GM12878 (cell line): ENCODE results near the gene AGPAT2. TPM values are rescaled to one million over a fixed set of nuclear protein-coding genes. Genes with fewer than 3 reads are reported as not detected.

Source experiments
- ATAC-seq: fragments of 200-7000 bp; cut with Tn5 transposase; 3 replicates; pipeline ENCODE4 v1.9.1; 2020; ENCODE audit warnings: mild to moderate bottlenecking, moderate library complexity
- BruUV-seq: library from RNA; stranded (reverse); fragments of 400-500 nt; replicated peaks from 2 replicates; lab custom pipeline; 2021; lab: Mats Ljungman, UMichigan
- CTCF ChIA-PET: fragments of 300-600 bp; sonication (Branson Sonifier 250); formaldehyde crosslinking; extraction: SDS; loops from one replicate; lab custom pipeline; 2021; ENCODE audit warnings: inconsistent platforms; lab: Yijun Ruan, JAX
- POLR2A ChIA-PET: fragments of 350-600 bp; formaldehyde crosslinking; extraction: SDS; loops from one replicate; lab custom pipeline; 2021; ENCODE audit warnings: inconsistent platforms; lab: Charles Lee
- RAD21 ChIA-PET: fragments of 300-600 bp; sonication (Branson Sonifier 250); formaldehyde crosslinking; loops from one replicate; lab custom pipeline; 2023; ENCODE audit warnings: antibody characterized with exemption; ENCODE audit not compliant: unreplicated experiment; lab: Charles Lee
- SMC1A ChIA-PET: fragments of 300-600 bp; sonication (Branson Sonifier 250); formaldehyde crosslinking; loops from one replicate; lab custom pipeline; 2023; ENCODE audit not compliant: unreplicated experiment, uncharacterized antibody; lab: Charles Lee
- DNase-seq: peaks from one replicate; pipeline ENCODE4 v3.0.0-alpha.2; 2011; ENCODE audit warnings: low read depth, low spot score
- FAIRE-seq: peaks from 3 replicates; lab custom pipeline; 2011; peaks lifted over from hg19 to GRCh38; lab: Jason Lieb, UNC
- H2AFZ ChIP-seq: 2 replicates; pipeline ENCODE4 v1.6.0; 2011; ENCODE audit warnings: low read depth, low read length, control low read depth; ENCODE audit not compliant: control insufficient read depth
- H3K27ac ChIP-seq: 2 replicates; pipeline ENCODE4 v1.5.1; 2011; ENCODE audit warnings: control low read depth; ENCODE audit not compliant: control insufficient read depth, insufficient read depth
- H3K27me3 ChIP-seq, 2 experiments: replicated peaks in 1 of 2; 2 replicates each; pipeline versions ENCODE4 v1.6.0 to v1.6.1; 2011; ENCODE audit warnings: low read length in 1 of 2; ENCODE audit not compliant: control insufficient read depth in 2 of 2, insufficient read depth in 2 of 2
- H3K36me3 ChIP-seq, 2 experiments: 2 replicates each; pipeline ENCODE4 v1.5.1; 2011; ENCODE audit warnings: low read length in 1 of 2; ENCODE audit not compliant: control insufficient read depth in 2 of 2, insufficient read depth in 2 of 2
- H3K4me1 ChIP-seq: 2 replicates; pipeline ENCODE4 v1.6.1; 2011; ENCODE audit warnings: mild to moderate bottlenecking, low read length, moderate library complexity, mixed read lengths; ENCODE audit not compliant: control insufficient read depth, insufficient read depth
- H3K4me2 ChIP-seq: 2 replicates; pipeline ENCODE4 v1.6.0; 2011; ENCODE audit warnings: control low read depth; ENCODE audit not compliant: control insufficient read depth, insufficient read depth
- H3K4me3 ChIP-seq: fragments of 200-600 bp; sonication (generic); 2 replicates; pipeline ENCODE4 v1.5.1; 2016
- H3K79me2 ChIP-seq: 2 replicates; pipeline ENCODE4 v1.6.0; 2011; ENCODE audit warnings: low read length; ENCODE audit not compliant: control insufficient read depth, insufficient read depth
- H3K9ac ChIP-seq: 2 replicates; pipeline ENCODE4 v1.8.0; 2011; ENCODE audit warnings: low read length, control low read depth, mixed read lengths; ENCODE audit not compliant: control insufficient read depth, insufficient read depth
- H3K9me3 ChIP-seq: replicated peaks from 3 replicates; pipeline ENCODE4 v1.5.1; 2011; ENCODE audit warnings: mild to moderate bottlenecking, low read length; ENCODE audit not compliant: control insufficient read depth, insufficient read depth
- H4K20me1 ChIP-seq: 2 replicates; pipeline ENCODE4 v1.6.0; 2011; ENCODE audit not compliant: control insufficient read depth, insufficient read depth
- ASH2L ChIP-seq: fragments of 300-600, 200-600 bp; sonication (generic); IDR thresholded peaks from 2 replicates; pipeline ENCODE4 v1.6.1; 2017; ENCODE audit warnings: low read depth, mild to moderate bottlenecking, borderline replicate concordance
- CHD4 ChIP-seq: fragments of 200-600 bp; sonication (generic); IDR thresholded peaks from 2 replicates; pipeline ENCODE4 v1.6.1; 2016; ENCODE audit warnings: mild to moderate bottlenecking
- MTA2 ChIP-seq: fragments of 450-650 bp; IDR thresholded peaks from 2 replicates; pipeline ENCODE4 v1.6.1; 2016; ENCODE audit warnings: low read depth, mild to moderate bottlenecking, moderate library complexity
- SMAD1 ChIP-seq: fragments of 450-650 bp; IDR thresholded peaks from 2 replicates; pipeline ENCODE4 v1.6.1; 2018; ENCODE audit warnings: mild to moderate bottlenecking, low read depth; ENCODE audit not compliant: partially characterized antibody
- SUZ12 ChIP-seq: fragments of 200-600 bp; sonication (generic); IDR thresholded peaks from one replicate; pipeline ENCODE4 v1.6.1; 2018; ENCODE audit warnings: antibody characterized with exemption, mild to moderate bottlenecking; ENCODE audit not compliant: unreplicated experiment
- TCF3 ChIP-seq: IDR thresholded peaks from 2 replicates; pipeline ENCODE4 v1.6.1; 2012; ENCODE audit warnings: low read depth, mild to moderate bottlenecking, low read length, borderline replicate concordance; ENCODE audit not compliant: insufficient read depth
- ZBTB40 ChIP-seq: fragments of 450-650 bp; IDR thresholded peaks from 2 replicates; pipeline ENCODE4 v1.6.1; 2016; ENCODE audit warnings: mild to moderate bottlenecking, moderate library complexity, borderline replicate concordance
- WGBS: methylation state at CpG from one replicate; pipeline ENCODE4 v1.1.6; 2016; ENCODE audit warnings: low lambda C conversion rate; ENCODE audit not compliant: insufficient replicate concordance, insufficient coverage; ENCODE audit errors: missing lambda C conversion rate; 5-methylcytosine and 5-hydroxymethylcytosine counted together
- in situ Hi-C: fragments of 300-500 bp; cut with MboI; formaldehyde crosslinking; loops from 9 replicates; pipeline ENCODE4 v1.14.3; 2018; ENCODE audit warnings: mixed read lengths
- intact Hi-C: fragments of 100-400 bp; cut with micrococcal nuclease; formaldehyde crosslinking; loops from one replicate; pipeline ENCODE4 v1.14.2; 2022; ENCODE audit not compliant: unreplicated experiment
- polyA plus RNA-seq, 11 experiments: library from polyadenylated mRNA; depleted of rRNA in 4 of 11; unstranded in 6 of 11; stranded (reverse) in 5 of 11; fragments of >200 nt; fragmentation: Nextera tagmentation in 4 of 11; fragmentation: Illumina TruSeq in 1 of 11; extraction: Ambion mirVana in 4 of 11; extraction: Trizol in 1 of 11; gene quantifications; 1 replicate in 1 of 11; 2 replicates in 10 of 11; pipeline versions ENCODE4 v1.2.1 to v1.2.3, GENCODE V29; 2011 to 2016; ENCODE audit warnings: inconsistent platforms in 2 of 11, missing spikeins in 2 of 11, low read depth in 1 of 11
- total RNA-seq, 4 experiments: library from RNA; depleted of rRNA in 3 of 4; stranded (reverse); fragments of >200 nt in 3 of 4; fragmentation: Illumina TruSeq in 1 of 4; extraction: Trizol in 1 of 4; gene quantifications; 2 replicates each; pipeline versions ENCODE4 v1.2.1 to v1.2.3, GENCODE V29; 2013 to 2021

AGPAT2 gene
- total and polyA plus RNA-seq, 10 of the 15 experiments (the other 5 are each of a cell fraction or from before 2014, with no cell fraction given) = 0.10 to 28.5 (median 18.2) TPM

DNA sequence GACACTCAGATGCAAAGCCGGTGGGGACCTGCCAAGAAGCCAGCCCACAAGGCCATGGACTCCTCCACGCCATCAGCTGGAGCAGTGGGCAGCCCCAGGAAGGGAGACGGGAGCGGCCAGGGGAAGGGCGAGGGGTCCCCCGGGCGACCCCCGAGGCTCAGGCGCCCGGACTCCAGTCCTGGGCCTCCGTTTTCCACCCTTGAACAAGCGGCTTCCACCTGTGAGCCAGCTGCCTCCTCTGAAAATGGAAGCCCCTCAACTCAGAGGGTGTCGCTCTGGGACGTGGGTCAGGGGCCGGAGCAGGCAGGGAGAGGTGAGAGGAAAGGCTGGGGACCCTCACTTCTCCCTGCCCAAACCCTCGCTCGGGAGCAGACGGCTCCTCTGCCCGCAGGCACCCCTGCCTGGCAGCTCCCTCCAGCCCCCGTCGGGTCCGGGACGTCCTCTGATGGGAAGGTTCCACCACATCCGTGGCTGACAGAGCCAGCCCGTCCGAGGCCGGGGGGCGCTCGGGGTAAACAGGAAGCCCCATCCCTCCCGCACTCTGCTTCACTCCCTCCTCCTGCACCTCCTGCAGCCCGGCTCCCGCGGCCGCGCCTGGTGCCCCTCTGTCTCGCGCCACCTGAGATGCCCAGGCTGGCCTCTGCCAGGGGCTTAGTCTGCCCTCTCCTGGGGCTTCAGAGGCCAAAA lies 28.3 kb downstream of the AGPAT2 start:
- Histone ChIP-seq H2AFZ (no peak overlapping the region), H4K20me1 (no peaks in the 10 kb centered on the region), H3K27me3 (peaks cover 22 to 27% of the 10 kb centered on the region in 2 experiments), H3K36me3 (no peaks in the 10 kb centered on the region), H3K4me3 (no peak overlapping the region), H3K9ac (no peak overlapping the region), H3K79me2 (no peaks in the 10 kb centered on the region), H3K4me1 (no peaks in the 10 kb centered on the region), H3K9me3 (no peaks in the 10 kb centered on the region), H3K4me2 (no peak overlapping the region), H3K27ac (no peak overlapping the region)
- 4% methylated on average over 37 of the region's 37 CpGs for WGBS
- ChIA-PET RAD21 (interaction anchor here (0.5 kb wide), 1 partner anchor 16 kb away, joined by 4 read pairs; no protein-coding TSS in a partner anchor), SMC1A (no interaction called here), CTCF (no interaction called here), POLR2A (no interaction called here)
- intact Hi-C loops = no loop called here
- no peak for DNase-seq
- ATAC-seq = no peak; the same call in 2 of the 3 replicates
- in situ Hi-C loops = no loop called here
- no TSS peak for BruUV-seq
- no peak for FAIRE-seq
- TF ChIP-seq SUZ12 (peak; percentile 79), SMAD1 (no peak), ZBTB40 (no peak), TCF3 (no peak), MTA2 (no peak), ASH2L (no peak), CHD4 (no peak)
